Stimulated activated CD4-positive, alpha-beta T cell treated with anti-CD3 and anti-CD28 coated beads, TNF-alpha, amount 100 ng/mL, for 24 hours (primary cell): ENCODE results near the gene CFAP20.

Experiments
- DNase-seq, 3 experiments: peaks; one replicate each; pipeline ENCODE4 v3.0.0-alpha.2; 2020; ENCODE audit warnings: low read depth in 3 of 3

Gene CFAP20

GRCh38 chr16:58124601-58124915 lies 4.6 kb downstream of the CFAP20 start:
- no peak for DNase-seq

- no peak for DNase-seq
Measured at GRCh38 chr16:58123896-58124600, 5.1 kb downstream of the CFAP20 start.

- no peak for DNase-seq
Measured at GRCh38 chr16:58121132-58121531, 8.0 kb downstream of the CFAP20 start.

- DNase-seq = no peak
Measured at GRCh38 chr16:58120234-58120633, 8.9 kb downstream of the CFAP20 start.

GRCh38 chr16:58119509-58119845 lies 9.7 kb downstream of the CFAP20 start:
- no peak for DNase-seq

GRCh38 chr16:58118801-58119508 lies 10.2 kb downstream of the CFAP20 start:
- DNase-seq = no peak

GRCh38 chr16:58116529-58116928 lies 12.7 kb downstream of the CFAP20 start:
- no peak for DNase-seq

- no peak for DNase-seq
Measured at GRCh38 chr16:58116081-58116480, 13.1 kb downstream of the CFAP20 start.

- DNase-seq = no peak
Measured at GRCh38 chr16:58114827-58115825, 14.1 kb downstream of the CFAP20 start.

- no peak for DNase-seq
Measured at GRCh38 chr16:58111302-58111627, 17.9 kb downstream of the CFAP20 start.

- no peak for DNase-seq
Measured at GRCh38 chr16:58110571-58111301, 18.4 kb downstream of the CFAP20 start.

GRCh38 chr16:58109881-58110280 lies 19.3 kb downstream of the CFAP20 start:
- DNase-seq = no peak

- DNase-seq = no peak
Measured at GRCh38 chr16:58109330-58109729, 19.9 kb downstream of the CFAP20 start.

GRCh38 chr16:58107709-58108108 lies 21.5 kb downstream of the CFAP20 start:
- no peak for DNase-seq

GRCh38 chr16:58107228-58107627 lies 22.0 kb downstream of the CFAP20 start:
- no peak for DNase-seq

GRCh38 chr16:58105631-58106030 lies 23.6 kb downstream of the CFAP20 start:
- no peak for DNase-seq

GRCh38 chr16:58102665-58103392 lies 26.4 kb downstream of the CFAP20 start:
- DNase-seq = no peak

GRCh38 chr16:58099956-58100300 lies 29.3 kb downstream of the CFAP20 start:
- no peak for DNase-seq

GRCh38 chr16:58099097-58099955 lies 29.9 kb downstream of the CFAP20 start:
- DNase-seq = no peak
